Spleen (tissue), 11 donors: ENCODE measurements around the gene RPL36AL. TPM values are rescaled to one million over a fixed set of nuclear protein-coding genes. Genes with fewer than 3 reads are reported as not detected.

Experiments used
- DNase-seq: peaks from one replicate; pipeline ENCODE4 v3.0.0-alpha.2; 2020
- H3K27ac ChIP-seq, 8 donors: fragments of 200-600 bp; sonication (generic) in 7 of 8; 1 replicate in 4 of 8; 2 replicates in 4 of 8; pipeline versions ENCODE4 v1.5.0 to v1.8.0; 2016 to 2021; ENCODE audit warnings: inconsistent platforms in 4 of 8, mild to moderate bottlenecking in 4 of 8, moderate library complexity in 1 of 8
- H3K27me3 ChIP-seq, 7 donors: fragments of 200-600 bp; sonication (generic) in 6 of 7; replicated peaks in 1 of 7; 1 replicate in 4 of 7; 2 replicates in 3 of 7; pipeline versions ENCODE4 v1.5.0 to v1.8.0; 2016 to 2021; ENCODE audit warnings: inconsistent platforms in 3 of 7, mild to moderate bottlenecking in 1 of 7
- H3K36me3 ChIP-seq, 6 donors: fragments of 200-600 bp; sonication (generic) in 5 of 6; 1 replicate in 4 of 6; 2 replicates in 2 of 6; pipeline versions ENCODE4 v1.5.0 to v1.8.0; 2016 to 2021; ENCODE audit warnings: inconsistent platforms in 2 of 6
- H3K4me1 ChIP-seq, 6 donors: fragments of 200-600 bp; sonication (generic) in 5 of 6; 1 replicate in 3 of 6; 2 replicates in 3 of 6; pipeline versions ENCODE4 v1.5.0 to v1.8.0; 2016 to 2021; ENCODE audit warnings: inconsistent platforms in 3 of 6
- H3K4me3 ChIP-seq, 8 donors: fragments of 200-600 bp; sonication (generic) in 7 of 8; 1 replicate in 4 of 8; 2 replicates in 4 of 8; pipeline versions ENCODE4 v1.5.0 to v1.8.0; 2016 to 2021; ENCODE audit warnings: inconsistent platforms in 4 of 8, mild to moderate bottlenecking in 4 of 8, moderate library complexity in 2 of 8
- H3K9me3 ChIP-seq, 8 donors: fragments of 200-600 bp; sonication (generic) in 7 of 8; 1 replicate in 4 of 8; 2 replicates in 4 of 8; pipeline versions ENCODE4 v1.5.0 to v1.8.0; 2016 to 2021; ENCODE audit warnings: inconsistent platforms in 4 of 8
- POLR2A ChIP-seq, 3 donors: fragments of 450-650 bp; IDR thresholded peaks; one replicate each; pipeline ENCODE4 v1.5.1; 2017; ENCODE audit warnings: antibody characterized with exemption in 3 of 3, mild to moderate bottlenecking in 1 of 3
- POLR2AphosphoS5 ChIP-seq, 3 donors: sonication (generic); formaldehyde crosslinking; IDR thresholded peaks; one replicate each; pipeline ENCODE4 v1.5.1; 2017; ENCODE audit warnings: antibody characterized with exemption in 3 of 3
- WGBS, 5 donors: extraction: QIAGEN DNeasy Blood & Tissue Kit in 3 of 5; methylation state at CpG; one replicate each; pipeline versions ENCODE4 v1.1.5 to v1.1.7; 2013 to 2018; 5-methylcytosine and 5-hydroxymethylcytosine counted together
- intact Hi-C: fragments of 100-400 bp; cut with DNase I; formaldehyde crosslinking; loops from one replicate; pipeline ENCODE4 v1.15.0; 2023; ENCODE audit warnings: low total_unique reads
- polyA plus RNA-seq, 3 donors: library from polyadenylated mRNA; stranded (reverse); fragments of 200-250 nt; gene quantifications; one replicate each; pipeline ENCODE4 v1.2.1, GENCODE V29; 2013
- total RNA-seq, 7 donors: library from RNA; depleted of rRNA in 3 of 7; stranded (reverse); fragments of >200 nt in 3 of 7; fragmentation: NEBNext Ultra II Directional in 4 of 7; extraction: Animal tissue kit (Norgen Biotek cat#: 25700) in 4 of 7; gene quantifications; one replicate each; pipeline versions ENCODE4 v1.1.0 to v1.2.1, GENCODE V29; 2016 to 2021
- TF ChIP-seq, protein P1 (sequence below), 11 experiments: fragments of 200-600 bp in 7 of 11; fragments of 450-650 bp in 4 of 11; sonication (generic) in 4 of 11; IDR thresholded peaks in 8 of 11; conservative IDR thresholded peaks in 3 of 11; 1 replicate in 7 of 11; 2 replicates in 4 of 11; pipeline versions ENCODE4 v1.4.0 to v1.8.0; 2016 to 2021; ENCODE audit warnings: antibody characterized with exemption in 11 of 11, inconsistent platforms in 4 of 11, mild to moderate bottlenecking in 1 of 11
- donor health status: healthy with polysubstance abuse.
- donor health status: DM: no; HTN: no; CAD: no; lungs with moderate emphysema.
- donor health status: DM: no; HTN: no; CAD: no.
- donor health status: Bipolar disorder and iron deficiency.
- donor health status: healthy.
- donor health status: DM: no; HTN: no; CAD: no.
- donor health status: DM: yes; HTN: yes; CAD: no.

Gene RPL36AL
- total and polyA plus RNA-seq, 10 donors: 122 to 638 (median 216) TPM

DNA sequence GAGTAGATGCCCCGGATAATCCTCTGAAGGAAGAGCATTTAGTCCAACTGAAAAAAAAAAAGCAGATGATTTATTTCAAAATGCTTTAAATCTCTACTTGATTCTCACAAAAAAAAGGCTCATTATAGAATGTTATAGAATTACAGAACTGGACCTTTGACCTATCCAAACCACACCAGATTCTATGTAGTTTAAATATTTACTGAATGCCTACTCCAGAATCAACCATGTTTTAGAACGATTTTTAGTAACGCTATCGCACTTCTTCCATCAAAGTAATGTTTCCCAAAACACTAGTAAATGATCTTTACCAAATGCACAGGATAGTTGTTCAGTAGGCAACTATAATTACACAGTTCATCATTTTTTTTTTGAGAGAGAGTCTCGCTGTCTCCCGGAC, 36.8 kb downstream of the RPL36AL start:
- H3K9me3 ChIP-seq: no peaks in the 10 kb centered on the region
- peaks cover 0 to 39% (median 21%) of the 10 kb centered on the region in 6 donors for H3K36me3 ChIP-seq
- H3K4me1 ChIP-seq: peaks cover 21 to 72% (median 46%) of the 10 kb centered on the region in 6 donors
- peak overlapping the region in 3 of 8 donors; percentile 68 to 89 (median 88) for H3K4me3 ChIP-seq
- TF ChIP-seq POLR2A (IDR thresholded peaks at IDR 0.05) (no peak), POLR2AphosphoS5 (IDR thresholded peaks at IDR 0.05) (no peak)
- TF ChIP-seq, protein P1, sequence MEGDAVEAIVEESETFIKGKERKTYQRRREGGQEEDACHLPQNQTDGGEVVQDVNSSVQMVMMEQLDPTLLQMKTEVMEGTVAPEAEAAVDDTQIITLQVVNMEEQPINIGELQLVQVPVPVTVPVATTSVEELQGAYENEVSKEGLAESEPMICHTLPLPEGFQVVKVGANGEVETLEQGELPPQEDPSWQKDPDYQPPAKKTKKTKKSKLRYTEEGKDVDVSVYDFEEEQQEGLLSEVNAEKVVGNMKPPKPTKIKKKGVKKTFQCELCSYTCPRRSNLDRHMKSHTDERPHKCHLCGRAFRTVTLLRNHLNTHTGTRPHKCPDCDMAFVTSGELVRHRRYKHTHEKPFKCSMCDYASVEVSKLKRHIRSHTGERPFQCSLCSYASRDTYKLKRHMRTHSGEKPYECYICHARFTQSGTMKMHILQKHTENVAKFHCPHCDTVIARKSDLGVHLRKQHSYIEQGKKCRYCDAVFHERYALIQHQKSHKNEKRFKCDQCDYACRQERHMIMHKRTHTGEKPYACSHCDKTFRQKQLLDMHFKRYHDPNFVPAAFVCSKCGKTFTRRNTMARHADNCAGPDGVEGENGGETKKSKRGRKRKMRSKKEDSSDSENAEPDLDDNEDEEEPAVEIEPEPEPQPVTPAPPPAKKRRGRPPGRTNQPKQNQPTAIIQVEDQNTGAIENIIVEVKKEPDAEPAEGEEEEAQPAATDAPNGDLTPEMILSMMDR (IDR thresholded peaks at IDR 0.05 in 8 of 11, conservative IDR thresholded peaks at IDR 0.05 in 3 of 11): no peak
- H3K27ac ChIP-seq: peak overlapping the region in 1 of 8 donors; percentile 0
- no peaks in the 10 kb centered on the region for H3K27me3 ChIP-seq
- intact Hi-C loops: no loop called here
- WGBS, 5 donors: 81 to 91% (median 85%) methylated on average over 6 of the region's 6 CpGs
- no peak for DNase-seq

- TF ChIP-seq, protein P1 (IDR thresholded peaks at IDR 0.05 in 8 of 11, conservative IDR thresholded peaks at IDR 0.05 in 3 of 11): no peak
- no peak for TF ChIP-seq POLR2AphosphoS5 (IDR thresholded peaks at IDR 0.05)
- no peak for TF ChIP-seq POLR2A (IDR thresholded peaks at IDR 0.05)
- peaks cover 21 to 69% (median 45%) of the 10 kb centered on the region in 6 donors for H3K4me1 ChIP-seq
- 91 to 96% (median 92%) methylated on average over 4 of the region's 4 CpGs for WGBS, 5 donors
- no peak for DNase-seq
- intact Hi-C loops: no loop called here
- H3K9me3 ChIP-seq: no peaks in the 10 kb centered on the region
- no peak overlapping the region for H3K27ac ChIP-seq
- H3K27me3 ChIP-seq: no peaks in the 10 kb centered on the region
- H3K36me3 ChIP-seq: peaks cover 0 to 46% (median 23%) of the 10 kb centered on the region in 6 donors
- H3K4me3 ChIP-seq: no peak overlapping the region
Observed at GRCh38 chr14:49582113-49582977, 38.1 kb downstream of the RPL36AL start.

GRCh38 chr14:49581209-49582112, 39.0 kb downstream of the RPL36AL start:
- intact Hi-C loops: no loop called here
- WGBS, 5 donors: 75 to 92% (median 85%) methylated on average over 9 of the region's 9 CpGs

More at GRCh38 chr14:49581209-49582112, 39.0 kb downstream of the RPL36AL start:
- DNase-seq: no peak
- Histone ChIP-seq H3K9me3 (no peaks in the 10 kb centered on the region), H3K4me1 (peaks cover 21 to 64% (median 39%) of the 10 kb centered on the region in 6 donors), H3K27ac (no peak overlapping the region), H3K36me3 (peaks cover 0 to 55% (median 32%) of the 10 kb centered on the region in 6 donors), H3K4me3 (no peak overlapping the region), H3K27me3 (no peaks in the 10 kb centered on the region)
- no peak for TF ChIP-seq POLR2AphosphoS5 (IDR thresholded peaks at IDR 0.05)
- TF ChIP-seq POLR2A (IDR thresholded peaks at IDR 0.05): no peak
- TF ChIP-seq, protein P1 (IDR thresholded peaks at IDR 0.05 in 8 of 11, conservative IDR thresholded peaks at IDR 0.05 in 3 of 11): no peak
